GM12865 (cell line): ENCODE results near the gene CBY1.
A peak's percentile ranks its signal among the peaks of the same experiment; 100 is the strongest.

Experiments used
- DNase-seq: peaks from one replicate; pipeline ENCODE4 v3.0.0; 2010; ENCODE audit warnings: low read depth
- H3K4me3 ChIP-seq: 2 replicates; pipeline ENCODE4 v1.5.1; 2011; ENCODE audit warnings: mild to moderate bottlenecking, low read depth, low read length, control low read depth
- CTCF ChIP-seq: IDR thresholded peaks from 2 replicates; pipeline ENCODE4 v1.5.1; 2011; ENCODE audit warnings: low read length, control low read depth, low read depth, inconsistent platforms; ENCODE audit not compliant: insufficient read depth; ENCODE audit errors: missing control alignments

The CBY1 gene

GRCh38 chr22:38694940-38695339 is 38.5 kb downstream of the CBY1 start:
- H3K4me3 ChIP-seq: no peak overlapping the region
- TF ChIP-seq CTCF: no peak
- no peak for DNase-seq

- no peak overlapping the region for H3K4me3 ChIP-seq
- TF ChIP-seq CTCF: no peak
- no peak for DNase-seq
These were observed 40.4 kb downstream of the CBY1 start for GRCh38 chr22:38696606-38697424.

GRCh38 chr22:38697425-38698089 is 41.1 kb downstream of the CBY1 start:
- TF ChIP-seq CTCF: no peak
- no peak overlapping the region for H3K4me3 ChIP-seq
- DNase-seq: no peak

- TF ChIP-seq CTCF: no peak
- no peak overlapping the region for H3K4me3 ChIP-seq
These were observed 42.1 kb downstream of the CBY1 start for GRCh38 chr22:38698407-38699094.

GRCh38 chr22:38699143-38699542 is 42.7 kb downstream of the CBY1 start:
- TF ChIP-seq CTCF: no peak
- no peak for DNase-seq
- peak overlapping the region; percentile 74 for H3K4me3 ChIP-seq

More at GRCh38 chr22:38698407-38699094, 42.1 kb downstream of the CBY1 start:
- DNase-seq: no peak

DNA sequence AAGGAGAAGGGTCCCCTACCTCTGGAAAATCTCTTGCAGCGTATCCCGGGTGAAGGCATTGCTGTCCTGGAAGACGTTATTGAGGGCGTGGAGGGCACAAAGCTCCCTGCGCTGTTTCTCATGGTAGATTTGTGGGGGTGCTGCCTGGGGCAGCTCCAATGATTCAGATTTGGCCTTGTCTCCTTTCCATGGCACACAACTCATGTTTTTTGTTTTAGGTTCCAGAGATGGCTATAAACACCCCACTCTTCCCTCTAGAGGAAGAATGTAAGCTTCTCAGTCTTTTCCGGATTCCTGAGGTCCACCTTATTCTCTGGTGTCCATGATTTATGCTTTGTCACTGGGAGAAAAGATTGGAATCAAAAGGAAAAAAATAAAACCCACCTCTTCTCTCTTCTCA is 43.3 kb downstream of the CBY1 start:
- H3K4me3 ChIP-seq: peak overlapping the region; percentile 74
- no peak for DNase-seq
- no peak for TF ChIP-seq CTCF
